Rectal smooth muscle tissue (tissue), 1 donor: ENCODE data around the gene TBC1D24.
A peak's percentile ranks its signal among the peaks of the same experiment; 100 is the strongest.

Source experiments
- H3K27ac ChIP-seq: one replicate; pipeline ENCODE4 v1.7.0; 2013; ENCODE audit warnings: low read depth, low read length, inconsistent platforms
- H3K27me3 ChIP-seq: one replicate; pipeline ENCODE4 v1.7.0; 2013; ENCODE audit warnings: low read length; ENCODE audit not compliant: control insufficient read depth, insufficient read depth
- H3K36me3 ChIP-seq: one replicate; pipeline ENCODE4 v1.7.0; 2013; ENCODE audit warnings: low read length; ENCODE audit not compliant: control insufficient read depth, insufficient read depth
- H3K4me1 ChIP-seq: one replicate; pipeline ENCODE4 v1.7.0; 2013; ENCODE audit warnings: low read length; ENCODE audit not compliant: control insufficient read depth, insufficient read depth
- H3K4me3 ChIP-seq: one replicate; pipeline ENCODE4 v1.7.0; 2013; ENCODE audit warnings: low read length
- H3K9ac ChIP-seq: one replicate; pipeline ENCODE4 v1.7.0; 2013; ENCODE audit warnings: low read length

TBC1D24 gene

GRCh38 chr16:2466667-2467527 is 8.0 kb upstream of the TBC1D24 start:
- no peaks in the 10 kb centered on the region for H3K36me3 ChIP-seq
- no peak overlapping the region for H3K27ac ChIP-seq
- H3K9ac ChIP-seq = no peak overlapping the region
- H3K4me1 ChIP-seq = peaks cover 2% of the 10 kb centered on the region
- peaks cover 21% of the 10 kb centered on the region for H3K27me3 ChIP-seq
- peak overlapping the region; percentile 53 for H3K4me3 ChIP-seq

DNA sequence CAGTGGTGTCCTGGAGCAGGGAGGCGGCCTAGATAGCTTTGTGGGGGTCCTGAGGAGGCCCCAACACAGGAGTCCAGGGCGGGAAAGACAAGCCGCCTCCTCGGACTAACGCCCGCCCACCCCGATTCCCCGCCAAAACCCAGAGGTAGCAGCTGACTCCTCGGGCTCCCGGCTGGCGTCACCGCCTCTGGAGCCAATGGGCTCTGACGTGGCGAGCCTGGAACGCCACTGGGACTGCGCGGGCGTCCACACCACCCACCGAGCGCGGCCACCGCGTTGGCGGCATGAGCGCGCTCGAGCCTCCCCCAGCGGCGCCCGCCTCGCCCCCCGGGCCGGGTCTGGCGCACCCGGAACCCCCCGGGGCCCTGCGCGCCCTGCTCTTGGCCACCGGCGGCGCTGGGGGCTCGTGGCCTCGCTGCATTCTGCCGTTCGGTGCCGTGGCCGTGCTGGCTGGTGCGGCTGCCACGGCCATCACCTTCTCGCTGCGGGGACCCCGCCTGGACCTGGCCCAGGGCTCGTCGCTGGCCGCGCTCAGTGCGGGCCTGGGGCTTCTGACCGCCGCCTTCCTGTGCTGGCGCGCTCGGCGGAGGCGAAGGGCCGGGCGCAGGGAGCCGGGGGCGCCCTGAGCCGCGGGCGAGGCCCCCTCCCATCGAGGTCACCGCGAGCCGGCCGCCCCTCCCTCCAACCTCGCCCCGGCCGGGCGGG is 7.2 kb upstream of the TBC1D24 start:
- Histone ChIP-seq H3K27me3 (peaks cover 22% of the 10 kb centered on the region), H3K36me3 (no peaks in the 10 kb centered on the region), H3K4me3 (peak overlapping the region; percentile 53), H3K9ac (no peak overlapping the region), H3K27ac (no peak overlapping the region), H3K4me1 (peaks cover 2% of the 10 kb centered on the region)

DNA sequence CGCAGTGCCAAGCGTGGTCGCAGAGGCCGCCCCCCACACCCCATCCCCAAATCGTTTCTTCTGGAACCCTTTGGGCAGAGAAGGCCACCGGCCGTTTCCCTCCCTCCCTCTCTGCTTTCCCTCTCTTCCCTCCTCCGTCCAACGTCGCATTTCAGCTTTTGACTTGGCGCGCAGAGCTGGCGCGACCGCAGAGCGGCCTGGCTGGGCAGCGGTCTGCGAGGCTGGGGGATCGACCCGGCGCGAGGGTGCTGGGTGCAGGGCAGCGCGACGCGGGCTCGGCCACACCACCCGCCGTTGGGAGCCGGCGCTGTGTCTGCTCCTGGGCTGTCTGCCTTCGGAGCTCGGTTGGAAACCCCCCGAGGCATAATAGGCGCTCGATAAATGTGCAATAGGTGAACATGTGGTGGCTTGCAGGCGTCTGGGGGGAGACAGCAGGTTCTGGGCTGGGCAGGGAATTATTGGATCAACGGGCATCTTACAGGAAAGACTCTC is 6.6 kb upstream of the TBC1D24 start:
- no peak overlapping the region for H3K27ac ChIP-seq
- H3K27me3 ChIP-seq = peaks cover 27% of the 10 kb centered on the region
- H3K9ac ChIP-seq = no peak overlapping the region
- H3K4me3 ChIP-seq = peak overlapping the region; percentile 53
- no peaks in the 10 kb centered on the region for H3K36me3 ChIP-seq
- peaks cover 2% of the 10 kb centered on the region for H3K4me1 ChIP-seq

DNA sequence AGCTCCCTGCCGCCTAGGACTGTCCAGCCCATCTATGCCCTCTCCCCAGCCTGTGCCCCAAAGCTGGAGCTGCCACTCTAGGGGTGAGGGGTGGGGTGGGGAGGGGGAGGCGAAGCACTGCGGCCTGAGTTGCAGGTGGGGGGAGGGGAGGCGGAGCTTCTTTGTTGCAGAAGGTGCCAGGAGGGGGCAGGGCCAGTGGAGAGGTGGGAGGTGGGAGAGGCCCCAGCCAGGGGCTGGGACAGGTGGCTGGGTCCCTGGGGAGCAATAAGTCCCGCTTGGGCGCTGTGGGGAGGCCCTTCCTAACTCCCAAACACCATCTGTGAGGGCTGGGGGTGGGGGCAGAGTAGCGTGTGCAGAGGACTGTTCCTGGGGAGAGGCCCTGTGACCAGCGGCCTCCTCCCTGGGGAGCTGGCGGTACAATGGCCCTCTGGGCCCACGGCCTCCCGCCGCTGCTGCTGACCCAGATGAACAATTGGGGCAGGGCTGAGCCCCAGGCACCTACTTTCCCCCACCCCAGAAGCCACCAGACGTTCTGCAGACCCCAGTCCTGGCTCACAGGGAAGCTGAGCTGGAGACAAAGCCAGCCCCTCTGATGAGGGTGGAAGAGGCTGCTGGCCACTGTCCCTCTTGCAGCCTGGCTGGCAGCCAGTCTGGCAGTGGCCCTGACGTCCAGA is 6.1 kb upstream of the TBC1D24 start:
- Histone ChIP-seq H3K27me3 (peaks cover 30% of the 10 kb centered on the region), H3K27ac (no peak overlapping the region), H3K4me3 (peak overlapping the region; percentile 21), H3K36me3 (no peaks in the 10 kb centered on the region), H3K4me1 (peaks cover 2% of the 10 kb centered on the region), H3K9ac (no peak overlapping the region)

DNA sequence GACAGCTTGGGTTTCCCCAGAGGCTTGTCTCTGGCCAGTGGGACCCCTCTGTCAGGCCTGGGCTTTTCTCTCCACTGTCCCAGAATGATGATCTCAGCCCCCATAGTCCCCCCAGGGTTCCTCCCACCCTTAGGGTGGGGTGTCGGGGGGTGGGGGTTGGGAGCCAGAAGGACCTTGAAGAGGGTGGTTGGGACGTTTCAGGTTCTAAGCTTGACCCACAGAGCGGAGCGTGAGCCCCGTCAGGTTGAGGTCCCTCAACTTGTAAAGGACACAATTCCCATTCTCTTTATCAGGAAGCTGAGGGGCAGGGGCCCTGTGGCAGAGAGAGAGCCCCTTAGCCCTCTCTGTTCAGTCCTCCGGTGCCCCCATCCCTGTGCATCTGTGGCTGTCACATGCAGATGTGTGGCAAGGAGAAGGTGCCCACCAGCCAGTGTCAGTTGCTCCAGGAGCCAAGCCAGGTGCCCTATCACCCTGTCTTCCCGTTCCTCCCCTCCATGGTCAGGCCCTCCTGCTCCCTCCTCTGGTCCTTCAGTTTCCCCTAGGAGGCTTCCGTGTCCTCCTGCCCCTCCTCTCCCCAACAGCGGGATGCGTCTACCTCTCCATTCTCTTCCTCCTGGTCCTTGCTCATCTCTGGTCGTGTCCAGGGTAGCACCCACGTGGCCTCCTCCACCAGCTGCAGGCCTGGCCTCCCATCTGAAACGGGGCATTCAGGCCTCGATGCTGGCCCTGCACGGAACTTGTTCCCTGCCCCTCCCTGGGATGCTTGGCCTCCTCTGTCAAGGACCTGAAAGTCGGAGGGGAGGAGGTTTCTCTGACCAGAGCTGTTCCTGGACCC is 5.3 kb upstream of the TBC1D24 start:
- H3K9ac ChIP-seq = no peak overlapping the region
- no peak overlapping the region for H3K4me3 ChIP-seq
- H3K36me3 ChIP-seq = no peaks in the 10 kb centered on the region
- peaks cover 30% of the 10 kb centered on the region for H3K27me3 ChIP-seq
- peaks cover 2% of the 10 kb centered on the region for H3K4me1 ChIP-seq
- no peak overlapping the region for H3K27ac ChIP-seq

GRCh38 chr16:2470234-2470601 is 4.7 kb upstream of the TBC1D24 start:
- no peak overlapping the region for H3K27ac ChIP-seq
- no peak overlapping the region for H3K9ac ChIP-seq
- peaks cover 2% of the 10 kb centered on the region for H3K4me1 ChIP-seq
- no peak overlapping the region for H3K4me3 ChIP-seq
- H3K27me3 ChIP-seq = peaks cover 30% of the 10 kb centered on the region
- H3K36me3 ChIP-seq = no peaks in the 10 kb centered on the region

GRCh38 chr16:2470603-2471015 is 4.3 kb upstream of the TBC1D24 start:
- H3K9ac ChIP-seq = no peak overlapping the region
- H3K36me3 ChIP-seq = no peaks in the 10 kb centered on the region
- no peak overlapping the region for H3K27ac ChIP-seq
- peaks cover 30% of the 10 kb centered on the region for H3K27me3 ChIP-seq
- H3K4me1 ChIP-seq = peaks cover 2% of the 10 kb centered on the region
- no peak overlapping the region for H3K4me3 ChIP-seq

DNA sequence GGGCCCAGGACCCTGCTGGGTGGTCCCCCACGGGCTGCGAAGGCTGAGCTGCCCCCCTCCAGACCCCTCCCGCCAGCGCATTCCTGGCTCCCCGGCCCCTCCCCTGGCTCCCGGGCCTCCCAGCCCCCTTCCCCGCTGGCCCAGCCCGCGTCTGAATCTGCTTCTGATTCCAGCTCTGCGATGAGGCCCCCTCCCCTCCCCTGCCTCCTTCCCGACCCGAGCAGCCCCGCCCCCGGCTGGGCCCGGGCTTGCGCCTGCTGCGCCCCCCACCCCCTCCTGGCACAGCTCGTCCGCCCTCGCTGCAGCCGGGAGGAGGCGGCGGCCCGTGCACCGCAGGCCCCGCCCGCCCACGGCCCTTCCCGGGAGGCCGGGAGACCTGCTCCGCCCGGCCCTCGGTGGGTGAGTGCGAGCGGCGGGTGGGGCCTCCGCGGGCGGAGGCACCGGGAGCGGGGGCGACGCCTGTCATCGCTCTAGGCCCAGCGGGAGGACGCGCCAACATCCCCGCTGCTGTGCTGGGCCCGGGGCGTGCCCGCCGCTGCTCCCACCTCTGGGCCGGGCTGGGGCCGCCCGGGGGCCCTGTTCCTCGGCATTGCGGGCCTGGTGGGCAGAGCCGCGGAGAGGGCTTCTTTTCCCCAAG is 3.8 kb upstream of the TBC1D24 start, which contains the start of gene NTN3:
Gene NTN3 (plus strand): TSS at position 282 of the 637 bp plus-strand sequence. CDS start 405 bp downstream, outside the sequence.
- Histone ChIP-seq H3K4me1 (peaks cover 2% of the 10 kb centered on the region), H3K27me3 (peaks cover 30% of the 10 kb centered on the region), H3K27ac (no peak within 1 kb of the TSS), H3K36me3 (no peaks in the 10 kb centered on the region), H3K4me3 (peak within 1 kb of the TSS; percentile 36), H3K9ac (no peak within 1 kb of the TSS)

- Histone ChIP-seq H3K4me3 (peak overlapping the region; percentile 36), H3K4me1 (peaks cover 2% of the 10 kb centered on the region), H3K36me3 (no peaks in the 10 kb centered on the region), H3K27me3 (peaks cover 30% of the 10 kb centered on the region), H3K27ac (no peak overlapping the region), H3K9ac (no peak overlapping the region)
Observed at GRCh38 chr16:2471653-2472487, 3.1 kb upstream of the TBC1D24 start.

- Histone ChIP-seq H3K9ac (no peak overlapping the region), H3K4me1 (no peaks in the 10 kb centered on the region), H3K27ac (no peak overlapping the region)
Observed at GRCh38 chr16:2472488-2472864, 2.5 kb upstream of the TBC1D24 start.

More at GRCh38 chr16:2472488-2472864, 2.5 kb upstream of the TBC1D24 start:
- H3K27me3 ChIP-seq = peaks cover 30% of the 10 kb centered on the region
- no peak overlapping the region for H3K4me3 ChIP-seq
- H3K36me3 ChIP-seq = no peaks in the 10 kb centered on the region
